H1 (cell line): ENCODE measurements around the gene RHOC. TPM values are rescaled to one million over a fixed set of nuclear protein-coding genes. Genes with fewer than 3 reads are reported as not detected.

Experiments used
- ATF2 ChIP-seq: IDR thresholded peaks from 2 replicates; pipeline ENCODE4 v1.6.1; 2012; ENCODE audit warnings: low read length, inconsistent platforms
- CHD7 ChIP-seq: fragments of 300-600 bp; sonication (generic); IDR thresholded peaks from 2 replicates; pipeline ENCODE4 v1.7.1; 2012; ENCODE audit warnings: low read length, moderate library complexity, mild to moderate bottlenecking, inconsistent platforms; ENCODE audit not compliant: insufficient replicate concordance
- HDAC6 ChIP-seq: IDR thresholded peaks from one replicate; pipeline ENCODE4 v1.7.1; 2012; ENCODE audit warnings: low read depth, mild to moderate bottlenecking, inconsistent platforms, low read length, moderate library complexity
- JUN ChIP-seq: IDR thresholded peaks from 2 replicates; pipeline ENCODE4 v1.6.1; 2011; ENCODE audit warnings: low read depth, mild to moderate bottlenecking, improper control_type of control experiment, low read length
- RXRA ChIP-seq: IDR thresholded peaks from 2 replicates; pipeline ENCODE4 v1.6.1; 2011; ENCODE audit warnings: low read depth, mild to moderate bottlenecking, low read length, moderate library complexity; ENCODE audit not compliant: insufficient read depth
- SIRT6 ChIP-seq: IDR thresholded peaks from one replicate; pipeline ENCODE4 v1.7.1; 2012; ENCODE audit warnings: low read length, inconsistent platforms
- SIX5 ChIP-seq: IDR thresholded peaks from 2 replicates; pipeline ENCODE4 v1.6.1; 2011; ENCODE audit warnings: mild to moderate bottlenecking, low read depth, low read length
- SP4 ChIP-seq: IDR thresholded peaks from 2 replicates; pipeline ENCODE4 v1.6.1; 2012; ENCODE audit warnings: low read length, inconsistent platforms
- TEAD4 ChIP-seq: IDR thresholded peaks from 2 replicates; pipeline ENCODE4 v1.6.1; 2012; ENCODE audit warnings: low read depth, low read length, inconsistent platforms, mixed read lengths
- polyA plus RNA-seq, 7 experiments: library from polyadenylated mRNA; depleted of rRNA in 3 of 7; stranded (reverse) in 5 of 7; unstranded in 2 of 7; fragments of >200 nt in 5 of 7; fragments of 200-250 nt in 2 of 7; gene quantifications; 1 replicate in 5 of 7; 2 replicates in 1 of 7; 4 replicates in 1 of 7; pipeline versions ENCODE4 v1.2.1 to v1.2.3, GENCODE V29; 2011 to 2013; ENCODE audit warnings: missing spikeins in 2 of 7, mixed read lengths in 2 of 7
- total RNA-seq: library from RNA; stranded (reverse); fragmentation: NEBNext Ultra II Directional; extraction: Animal tissue kit (Norgen Biotek cat#: 25700); gene quantifications from 2 replicates; pipeline ENCODE4 v1.2.1, GENCODE V29; 2021

Gene RHOC
- total and polyA plus RNA-seq, 2 of the 8 experiments (the other 6 are each of a cell fraction or from before 2014, with no cell fraction given), result 53.6 to 97.5 TPM

GRCh38 chr1:112731451-112731850 lies 24.5 kb upstream of the RHOC start (continued):
- TF ChIP-seq CHD7 (no peak), JUN (no peak), HDAC6 (no peak), SP4 (no peak), TEAD4 (no peak), RXRA (no peak), SIX5 (no peak), SIRT6 (no peak), ATF2 (no peak)
